Heart right ventricle (tissue), 16 donors: ENCODE measurements around the gene C5orf15. TPM values are rescaled to one million over a fixed set of nuclear protein-coding genes. Genes with fewer than 3 reads are reported as not detected.
A peak's percentile ranks its signal among the peaks of the same experiment; 100 is the strongest.
"Not testable (repeated sequence)": the region's sequence is repeated elsewhere in the genome, so short reads cannot be mapped to it uniquely, and the experiment has no call there.

Experiments
- ATAC-seq, 8 donors: fragments of 200-7000 bp; cut with Tn5 transposase; one replicate each; pipeline ENCODE4 v1.9.1; 2020; ENCODE audit warnings: mild to moderate bottlenecking in 8 of 8, moderate library complexity in 8 of 8, moderate number of reproducible peaks in 1 of 8
- DNase-seq, 2 donors: peaks; one replicate each; pipeline ENCODE4 v3.0.0-alpha.2; 2020
- H3K27ac ChIP-seq, 10 donors: fragments of 200-600 bp; sonication (generic) in 2 of 10; one replicate each; pipeline versions ENCODE4 v1.5.0 to v1.8.0; 2020 to 2022; ENCODE audit warnings: mild to moderate bottlenecking in 3 of 10
- H3K27me3 ChIP-seq, 7 donors: fragments of 200-600 bp; one replicate each; pipeline ENCODE4 v1.8.0; 2021 to 2022; ENCODE audit warnings: mild to moderate bottlenecking in 2 of 7
- H3K36me3 ChIP-seq, 9 donors: fragments of 200-600 bp; sonication (generic) in 1 of 9; one replicate each; pipeline versions ENCODE4 v1.5.0 to v1.8.0; 2020 to 2022; ENCODE audit warnings: mild to moderate bottlenecking in 2 of 9
- H3K4me1 ChIP-seq, 9 donors: fragments of 200-600 bp; sonication (generic) in 1 of 9; one replicate each; pipeline versions ENCODE4 v1.5.0 to v1.8.0; 2020 to 2022; ENCODE audit warnings: mild to moderate bottlenecking in 4 of 9
- H3K4me3 ChIP-seq, 10 donors: fragments of 200-600 bp; sonication (generic) in 2 of 10; one replicate each; pipeline versions ENCODE4 v1.5.0 to v1.8.0; 2020 to 2022; ENCODE audit warnings: mild to moderate bottlenecking in 7 of 10, moderate library complexity in 2 of 10
- H3K9me3 ChIP-seq, 11 donors: fragments of 200-600 bp in 10 of 11; sonication (generic) in 2 of 11; one replicate each; pipeline versions ENCODE4 v1.5.0 to v1.8.0; 2013 to 2022; ENCODE audit warnings: mild to moderate bottlenecking in 2 of 11, control low read depth in 1 of 11, moderate library complexity in 1 of 11
- WGBS, 2 donors: extraction: QIAGEN DNeasy Blood & Tissue Kit; methylation state at CpG; one replicate each; pipeline ENCODE4 v1.1.7; 2013; ENCODE audit warnings: inconsistent platforms in 1 of 2; 5-methylcytosine and 5-hydroxymethylcytosine counted together
- intact Hi-C, 10 donors: fragments of 100-400 bp; cut with DNase I; formaldehyde crosslinking; loops; one replicate each; pipeline versions ENCODE4 v1.11.1 to v1.14.2; 2022
- polyA plus RNA-seq, 2 donors: library from polyadenylated mRNA; stranded (reverse); fragments of 200-250 nt; gene quantifications; one replicate each; pipeline ENCODE4 v1.2.3, GENCODE V29; 2013
- total RNA-seq, 10 donors: library from RNA; stranded (reverse); fragmentation: NEBNext Ultra II Directional in 3 of 10; extraction: Animal tissue kit (Norgen Biotek cat#: 25700) in 3 of 10; gene quantifications; one replicate each; pipeline versions ENCODE4 v1.2.1 to v1.2.4, GENCODE V29; 2021 to 2023
- TF ChIP-seq, protein P1 (sequence below), 9 donors: fragments of 200-600 bp; sonication (generic) in 2 of 9; IDR thresholded peaks; one replicate each; pipeline versions ENCODE4 v1.5.0 to v1.8.0; 2021 to 2022; ENCODE audit warnings: antibody characterized with exemption in 9 of 9, mild to moderate bottlenecking in 5 of 9, moderate library complexity in 1 of 9
- donor health status: Arrhythmogenic right ventricular cardiomyopathy.
- donor health status: ischemic (EF 13 %, LVEDD 7.1; RV severe dilation, severe dysfunction).
- donor health status: healthy with polysubstance abuse.
- donor health status: DM: no; HTN: yes; CAD: no.
- donor health status: DM: no; HTN: no; CAD: no.
- donor health status: ischemic (EF 25% LVEDD 6.9; RV normal size, moderate dysfunction).
- donor health status: ischemic (EF 25% LVEDD 5.7; RV mildly dilated, moderate dysfunction).
- donor health status: healthy.
- donor health status: DM: yes; HTN: yes; CAD: no.
- donor health status: Ischemic cardiomyopathy.
- donor health status: ischemic (EF 35%, LVEDD 5.7; RV mildly dilated, moderate dysfunction).
- donor health status: nonischemic (EF 11% LVEDD 7.7; RV severe dilation, severe dysfunction).
- donor health status: DM: yes; HTN: yes; CAD: no.
- donor health status: PGD.
- donor health status: ischemic (EF 29% LVEDD 5.4; RV normal size, mild dysfunction).
- donor health status: nonischemic (EF 23%, LVEDD 6.1; RV moderate dilation, normal function).

Gene C5orf15
- total and polyA plus RNA-seq, 12 donors: 22.2 to 55.3 (median 33.9) TPM

DNA sequence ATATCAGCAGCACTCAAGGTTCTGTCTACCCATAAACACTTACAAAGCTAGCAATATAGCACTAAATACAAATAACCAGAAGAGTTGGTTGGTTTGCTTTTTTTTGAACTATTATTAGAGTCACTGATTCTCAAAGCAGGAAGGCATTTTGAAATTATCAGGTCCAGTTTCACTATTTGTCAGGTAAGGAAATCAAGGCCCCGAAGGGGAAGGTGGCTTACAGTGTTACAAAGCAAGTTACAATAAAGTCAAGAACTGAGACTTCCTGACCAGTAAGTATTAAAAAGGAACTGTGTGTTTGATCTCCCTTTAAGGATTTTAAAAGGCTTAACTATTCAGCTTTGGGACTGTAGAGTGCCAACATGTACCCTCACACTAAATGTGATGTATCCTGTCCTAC, 10.8 kb downstream of the C5orf15 start:
- Histone ChIP-seq H3K4me1 (peaks cover 6 to 36% (median 30%) of the 10 kb centered on the region in 9 donors), H3K27ac (peak overlapping the region in 1 of 10 donors; percentile 64), H3K36me3 (peaks cover 0 to 59% (median 0%) of the 10 kb centered on the region in 9 donors)

DNA sequence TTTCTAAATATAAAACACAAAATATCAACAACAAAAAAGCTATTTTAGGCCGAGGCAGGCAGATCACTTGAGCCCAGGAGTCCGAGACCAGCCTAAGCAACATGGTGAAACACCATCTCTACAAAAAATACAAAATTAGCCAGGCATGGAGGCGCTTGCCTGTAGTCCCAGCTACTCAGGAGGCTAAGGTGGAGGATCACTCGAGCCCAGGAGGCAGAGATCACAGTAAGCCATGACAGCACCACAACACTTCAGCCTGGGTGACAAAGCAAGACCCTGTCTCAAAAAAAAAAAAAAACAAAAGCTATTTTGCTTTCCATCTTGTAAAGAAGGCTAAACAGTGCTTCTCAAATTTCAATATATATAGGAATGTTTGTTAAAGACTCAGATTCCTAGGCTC, 11.3 kb downstream of the C5orf15 start:
- TF ChIP-seq, protein P1, sequence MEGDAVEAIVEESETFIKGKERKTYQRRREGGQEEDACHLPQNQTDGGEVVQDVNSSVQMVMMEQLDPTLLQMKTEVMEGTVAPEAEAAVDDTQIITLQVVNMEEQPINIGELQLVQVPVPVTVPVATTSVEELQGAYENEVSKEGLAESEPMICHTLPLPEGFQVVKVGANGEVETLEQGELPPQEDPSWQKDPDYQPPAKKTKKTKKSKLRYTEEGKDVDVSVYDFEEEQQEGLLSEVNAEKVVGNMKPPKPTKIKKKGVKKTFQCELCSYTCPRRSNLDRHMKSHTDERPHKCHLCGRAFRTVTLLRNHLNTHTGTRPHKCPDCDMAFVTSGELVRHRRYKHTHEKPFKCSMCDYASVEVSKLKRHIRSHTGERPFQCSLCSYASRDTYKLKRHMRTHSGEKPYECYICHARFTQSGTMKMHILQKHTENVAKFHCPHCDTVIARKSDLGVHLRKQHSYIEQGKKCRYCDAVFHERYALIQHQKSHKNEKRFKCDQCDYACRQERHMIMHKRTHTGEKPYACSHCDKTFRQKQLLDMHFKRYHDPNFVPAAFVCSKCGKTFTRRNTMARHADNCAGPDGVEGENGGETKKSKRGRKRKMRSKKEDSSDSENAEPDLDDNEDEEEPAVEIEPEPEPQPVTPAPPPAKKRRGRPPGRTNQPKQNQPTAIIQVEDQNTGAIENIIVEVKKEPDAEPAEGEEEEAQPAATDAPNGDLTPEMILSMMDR (IDR thresholded peaks at IDR 0.05): no peak
- Histone ChIP-seq H3K27me3 (no peaks in the 10 kb centered on the region), H3K27ac (peak overlapping the region in 5 of 10 donors; percentile 10 to 64 (median 32)), H3K4me1 (peaks cover 6 to 36% (median 30%) of the 10 kb centered on the region in 9 donors), H3K9me3 (no peaks in the 10 kb centered on the region), H3K36me3 (peaks cover 0 to 59% (median 0%) of the 10 kb centered on the region in 9 donors), H3K4me3 (no peak overlapping the region)
- ATAC-seq: no peak
- DNase-seq: no peak
- 66 to 80% methylated on average over 4 of the region's 4 CpGs for WGBS, 2 donors
- intact Hi-C loops: no loop called here

More for the DNA sequence above, 10.8 kb downstream of the C5orf15 start:
- ATAC-seq (no peak), DNase-seq (no peak)
- intact Hi-C loops: no loop called here
- WGBS, 2 donors: 77 to 85% methylated on average over 1 of the region's 1 CpG
- TF ChIP-seq, protein P1 (IDR thresholded peaks at IDR 0.05): no peak
- Histone ChIP-seq H3K9me3 (no peaks in the 10 kb centered on the region), H3K4me3 (no peak overlapping the region), H3K27me3 (no peaks in the 10 kb centered on the region)

DNA sequence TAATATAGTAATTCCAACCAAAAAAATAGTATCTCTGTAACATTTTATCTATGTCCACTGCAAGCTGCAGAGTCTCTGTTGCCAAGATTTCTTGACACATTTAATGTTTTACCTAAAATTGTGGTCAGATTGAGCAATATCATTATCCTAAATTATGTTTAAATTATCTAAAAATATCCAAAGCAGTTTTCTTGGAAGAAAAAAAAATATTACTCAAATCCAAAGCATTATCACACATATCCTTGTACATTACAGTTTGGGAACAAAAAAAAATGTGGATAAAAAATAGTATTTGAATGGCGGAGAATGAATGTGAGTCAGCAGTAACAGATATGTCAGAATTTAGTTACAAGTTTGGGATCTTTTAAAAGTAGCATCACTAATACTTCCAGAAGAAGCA, 12.2 kb downstream of the C5orf15 start:
- H3K27ac ChIP-seq: peak overlapping the region in 1 of 10 donors; percentile 10
- peaks cover 9 to 43% (median 38%) of the 10 kb centered on the region in 9 donors for H3K4me1 ChIP-seq
- H3K4me3 ChIP-seq, H3K9me3 ChIP-seq, DNase-seq, H3K27me3 ChIP-seq, ATAC-seq, intact Hi-C loops: not testable (repeated sequence)
- peaks cover 0 to 59% (median 0%) of the 10 kb centered on the region in 9 donors for H3K36me3 ChIP-seq
- 97% methylated on average over 1 of the region's 1 CpG for WGBS, 2 donors

DNA sequence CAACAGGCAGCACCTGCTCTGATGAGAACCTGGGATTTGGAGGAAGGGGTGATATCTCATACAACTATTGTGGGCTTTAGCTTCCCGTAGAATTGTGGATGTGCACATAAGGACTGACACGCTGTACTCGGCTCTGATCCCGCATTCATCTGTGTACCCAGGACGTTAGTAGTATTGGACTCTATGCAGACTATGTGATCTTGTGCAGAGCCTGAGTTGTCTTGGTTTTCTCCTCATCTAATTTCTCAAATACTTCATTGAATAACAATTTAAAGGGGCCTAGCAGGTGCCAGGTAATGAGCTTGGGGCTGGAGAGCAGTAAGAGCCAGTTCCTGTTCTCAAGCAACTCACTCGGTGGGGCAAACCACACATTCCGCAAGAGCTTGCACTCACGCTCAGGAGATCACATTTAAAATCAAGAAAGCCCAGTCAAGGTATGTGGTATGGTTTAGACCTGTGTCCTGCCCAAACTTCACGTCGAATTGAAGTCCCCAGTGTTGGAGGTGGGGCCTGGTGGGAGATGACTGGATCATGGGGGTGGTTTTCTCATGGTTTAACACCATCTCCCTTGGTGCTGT, 14.8 kb downstream of the C5orf15 start:
- H3K27me3 ChIP-seq: no peaks in the 10 kb centered on the region
- H3K36me3 ChIP-seq: peaks cover 0 to 48% (median 0%) of the 10 kb centered on the region in 9 donors
- TF ChIP-seq, protein P1 (IDR thresholded peaks at IDR 0.05): no peak
- H3K27ac ChIP-seq: peak overlapping the region; percentile 55 to 87 (median 83)
- peak in 6 of 8 donors; percentile 5 to 46 (median 18) for ATAC-seq
- no peaks in the 10 kb centered on the region for H3K9me3 ChIP-seq
- no peak for DNase-seq
- intact Hi-C loops: no loop called here
- H3K4me3 ChIP-seq: peak overlapping the region in 4 of 10 donors; percentile 1 to 28 (median 8)
- 84% methylated on average over 10 of the region's 10 CpGs for WGBS, 2 donors
- H3K4me1 ChIP-seq: peaks cover 9 to 51% (median 44%) of the 10 kb centered on the region in 9 donors
